ENCODE data around the gene ARHGAP30.

GRCh38 chr1:161054232-161054631 is 15.5 kb downstream of the ARHGAP30 start:
- TF ChIP-seq GATA2 (IDR thresholded peaks at IDR 0.05; ENCODE audit: low read depth, low read length), result no peak
- no peak for TF ChIP-seq GATA3 (IDR thresholded peaks at IDR 0.05; ENCODE audit: low read depth, low read length)
